ENCODE data around the gene RNF212. TPM values are rescaled to one million over a fixed set of nuclear protein-coding genes. Genes with fewer than 3 reads are reported as not detected.

Gene RNF212
- total RNA-seq, 4 donors from 2014 or later = 0.77 to 13.5 (median 5.2) TPM

GRCh38 chr4:1030559-1030958 lies 82.8 kb downstream of the RNF212 start:
- peaks cover 0 to 23% of the 10 kb centered on the region in 2 donors for H3K27me3 ChIP-seq
- H3K9me3 ChIP-seq = no peaks in the 10 kb centered on the region
- no peaks in the 10 kb centered on the region for H3K36me3 ChIP-seq
- no peak overlapping the region for H3K4me3 ChIP-seq
- H3K4me1 ChIP-seq = no peaks in the 10 kb centered on the region
- DNase-seq = no peak
- H3K27ac ChIP-seq = no peak overlapping the region
- intact Hi-C loops (cut with DNase I; ENCODE audit: low total_unique reads) = no loop called here
- TF ChIP-seq POLR2A (IDR thresholded peaks at IDR 0.05) (no peak), CTCF (IDR thresholded peaks at IDR 0.05) (no peak)

- no peak overlapping the region for H3K27ac ChIP-seq
- TF ChIP-seq CTCF (IDR thresholded peaks at IDR 0.05) (no peak), POLR2A (IDR thresholded peaks at IDR 0.05) (no peak)
- H3K36me3 ChIP-seq = no peaks in the 10 kb centered on the region
- H3K4me3 ChIP-seq = no peak overlapping the region
- DNase-seq = no peak
- H3K4me1 ChIP-seq = no peaks in the 10 kb centered on the region
- no peaks in the 10 kb centered on the region for H3K9me3 ChIP-seq
- intact Hi-C loops (cut with DNase I; ENCODE audit: low total_unique reads) = no loop called here
- H3K27me3 ChIP-seq = peaks cover 0 to 23% of the 10 kb centered on the region in 2 donors
Observed at GRCh38 chr4:1030031-1030430, 83.3 kb downstream of the RNF212 start.

- Histone ChIP-seq H3K4me1 (no peaks in the 10 kb centered on the region), H3K4me3 (no peak overlapping the region), H3K36me3 (no peaks in the 10 kb centered on the region), H3K9me3 (no peaks in the 10 kb centered on the region), H3K27ac (no peak overlapping the region), H3K27me3 (peaks cover 0 to 23% of the 10 kb centered on the region in 2 donors)
- no peak for TF ChIP-seq POLR2A (IDR thresholded peaks at IDR 0.05)
- TF ChIP-seq CTCF (IDR thresholded peaks at IDR 0.05) = no peak
- DNase-seq = no peak
- intact Hi-C loops (cut with DNase I; ENCODE audit: low total_unique reads) = no loop called here
Observed at GRCh38 chr4:1029529-1029928, 83.8 kb downstream of the RNF212 start.

GRCh38 chr4:1028574-1029220 lies 84.7 kb downstream of the RNF212 start:
- Histone ChIP-seq H3K4me1 (no peaks in the 10 kb centered on the region), H3K27ac (no peak overlapping the region), H3K9me3 (no peaks in the 10 kb centered on the region), H3K27me3 (peaks cover 0 to 23% of the 10 kb centered on the region in 2 donors), H3K4me3 (no peak overlapping the region), H3K36me3 (no peaks in the 10 kb centered on the region)
- no peak for DNase-seq
- TF ChIP-seq POLR2A (IDR thresholded peaks at IDR 0.05) = no peak
- TF ChIP-seq CTCF (IDR thresholded peaks at IDR 0.05) = no peak
- intact Hi-C loops (cut with DNase I; ENCODE audit: low total_unique reads) = no loop called here

GRCh38 chr4:1027915-1028238 lies 85.5 kb downstream of the RNF212 start:
- no peaks in the 10 kb centered on the region for H3K9me3 ChIP-seq
- no peaks in the 10 kb centered on the region for H3K4me1 ChIP-seq
- H3K4me3 ChIP-seq = no peak overlapping the region
- intact Hi-C loops (cut with DNase I; ENCODE audit: low total_unique reads) = no loop called here
- no peak for DNase-seq
- H3K27ac ChIP-seq = no peak overlapping the region
- TF ChIP-seq CTCF (IDR thresholded peaks at IDR 0.05) (no peak), POLR2A (IDR thresholded peaks at IDR 0.05) (no peak)
- H3K36me3 ChIP-seq = no peaks in the 10 kb centered on the region
- peaks cover 0 to 23% of the 10 kb centered on the region in 2 donors for H3K27me3 ChIP-seq

Measured in uterus (tissue), 4 donors.